Measurements from ENCODE around the gene SDK1. TPM values are rescaled to one million over a fixed set of nuclear protein-coding genes. Genes with fewer than 3 reads are reported as not detected.

SDK1 gene
- total and polyA plus RNA-seq, 11 donors: 2.2 to 5.8 (median 3.4) TPM

GRCh38 chr7:4210821-4211220, 909.8 kb downstream of the SDK1 start:
- DNase-seq: no peak
- ATAC-seq: no peak
- WGBS, 4 donors: 85 to 88% (median 87%) methylated on average over 13 of the region's 13 CpGs

GRCh38 chr7:4211261-4211660, 910.2 kb downstream of the SDK1 start:
- TF ChIP-seq CTCF (IDR thresholded peaks at IDR 0.05): no peak
- TF ChIP-seq POLR2A (IDR thresholded peaks at IDR 0.05): no peak
- intact Hi-C loops (cut with DNase I): no loop called here
- no peak for ATAC-seq
- 82 to 91% (median 89%) methylated on average over 11 of the region's 11 CpGs for WGBS, 4 donors
- Histone ChIP-seq H3K27me3 (no peaks in the 10 kb centered on the region), H3K4me3 (no peak overlapping the region), H3K9me3 (no peaks in the 10 kb centered on the region), H3K36me3 (no peaks in the 10 kb centered on the region), H3K4me1 (no peaks in the 10 kb centered on the region), H3K27ac (no peak overlapping the region)
- DNase-seq: no peak

More at GRCh38 chr7:4210821-4211220, 909.8 kb downstream of the SDK1 start:
- H3K4me3 ChIP-seq: no peak overlapping the region
- H3K36me3 ChIP-seq: no peaks in the 10 kb centered on the region
- no peaks in the 10 kb centered on the region for H3K27me3 ChIP-seq
- TF ChIP-seq POLR2A (IDR thresholded peaks at IDR 0.05) (no peak), CTCF (IDR thresholded peaks at IDR 0.05) (no peak)
- no peak overlapping the region for H3K27ac ChIP-seq
- no peaks in the 10 kb centered on the region for H3K9me3 ChIP-seq
- intact Hi-C loops (cut with DNase I): no loop called here
- H3K4me1 ChIP-seq: no peaks in the 10 kb centered on the region

- H3K27me3 ChIP-seq: no peaks in the 10 kb centered on the region
Observed at GRCh38 chr7:4212376-4212775, 911.3 kb downstream of the SDK1 start.

More at GRCh38 chr7:4212376-4212775, 911.3 kb downstream of the SDK1 start:
- ATAC-seq (no peak), DNase-seq (no peak)
- Histone ChIP-seq H3K4me3 (no peak overlapping the region), H3K9me3 (no peaks in the 10 kb centered on the region), H3K27ac (no peak overlapping the region), H3K36me3 (no peaks in the 10 kb centered on the region), H3K4me1 (no peaks in the 10 kb centered on the region)
- TF ChIP-seq POLR2A (IDR thresholded peaks at IDR 0.05) (no peak), CTCF (IDR thresholded peaks at IDR 0.05) (no peak)
- WGBS, 4 donors: 88 to 93% (median 92%) methylated on average over 12 of the region's 12 CpGs
- intact Hi-C loops (cut with DNase I): no loop called here
